HCT116 (cell line): Measurements from ENCODE around the gene CCDC107.

Experiments
- CEBPB ChIP-seq: IDR thresholded peaks from 2 replicates; pipeline ENCODE4 v1.6.1; 2012; ENCODE audit warnings: low read depth
- CTCF ChIP-seq, 3 experiments: fragments of 200-600 bp in 1 of 3; sonication (generic) in 1 of 3; IDR thresholded peaks in 2 of 3; conservative IDR thresholded peaks in 1 of 3; 2 replicates each; pipeline ENCODE4 v1.5.1; 2012 to 2017; ENCODE audit warnings: low read depth in 2 of 3, low read length in 2 of 3, antibody characterized with exemption in 1 of 3, borderline replicate concordance in 1 of 3, control low read depth in 1 of 3, mild to moderate bottlenecking in 1 of 3, mixed read lengths in 1 of 3, mixed run types in 1 of 3, moderate library complexity in 1 of 3; ENCODE audit not compliant: insufficient read depth in 1 of 3

DNA sequence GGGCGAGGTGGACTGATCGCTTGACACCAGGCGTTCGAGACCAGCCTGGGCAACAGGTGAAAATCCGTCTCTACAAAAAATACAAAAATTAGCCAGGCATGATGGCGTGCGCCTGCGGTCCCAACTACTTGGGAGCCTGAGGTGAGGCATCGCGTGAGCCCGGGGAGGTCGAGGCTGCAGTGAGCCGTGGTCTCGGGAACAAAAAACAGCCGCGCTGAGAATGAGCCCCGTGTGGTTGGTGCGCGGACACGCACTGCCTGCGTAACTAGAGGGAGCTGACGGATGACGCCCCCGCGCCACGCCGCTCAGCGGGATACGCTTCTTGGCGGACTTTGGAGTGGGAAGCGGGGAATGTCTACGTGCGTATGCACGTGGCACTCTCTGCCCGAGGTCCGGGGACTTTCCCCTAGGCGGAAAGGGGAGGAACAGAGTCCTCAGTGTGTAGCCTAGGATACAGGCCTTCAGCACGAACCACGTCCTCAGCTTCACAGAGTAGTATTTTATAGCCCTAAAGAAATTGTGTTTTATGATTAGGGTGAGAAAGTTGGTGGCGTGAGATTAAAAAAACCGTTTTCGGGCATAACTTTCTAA is 451 bp upstream of the CCDC107 start, which contains the start of gene RMRP:
- TF ChIP-seq CTCF (IDR thresholded peaks at IDR 0.05 in 2 of 3, conservative IDR thresholded peaks at IDR 0.05 in 1 of 3; ENCODE audit: borderline replicate concordance in 1 of 3, insufficient read depth in 1 of 3, low read depth in 2 of 3, low read length in 2 of 3) (no peak), CEBPB (no peak)
